ENCODE data around the gene GJA3. TPM values are rescaled to one million over a fixed set of nuclear protein-coding genes. Genes with fewer than 3 reads are reported as not detected.

The GJA3 gene
- total and polyA plus RNA-seq, 10 of the 15 experiments (the other 5 are each of a cell fraction or from before 2014, with no cell fraction given) = 0.03 to 0.11 (median 0.04) TPM; not detected in 5

GRCh38 chr13:20126541-20127261 lies 34.2 kb downstream of the GJA3 start:
- no peaks in the 10 kb centered on the region for H3K79me2 ChIP-seq (ENCODE audit: control insufficient read depth, insufficient read depth, low read length)
- no peak overlapping the region for H3K4me2 ChIP-seq (ENCODE audit: control insufficient read depth, insufficient read depth)
- no peaks in the 10 kb centered on the region for H4K20me1 ChIP-seq (ENCODE audit: control insufficient read depth, insufficient read depth)
- in situ Hi-C loops (cut with MboI) (no loop called here), intact Hi-C loops (cut with micrococcal nuclease; ENCODE audit: unreplicated experiment) (loop anchor here (5.0 kb wide), 1 partner anchor 36 kb away; the partner anchor contains the start of gene GJA3)
- ATAC-seq = no peak
- no peaks in the 10 kb centered on the region for H3K36me3 ChIP-seq (ENCODE audit: control insufficient read depth in 2 of 2, insufficient read depth in 2 of 2, low read length in 1 of 2)
- H2AFZ ChIP-seq (ENCODE audit: control insufficient read depth, low read depth, low read length) = no peak overlapping the region
- no peak for DNase-seq (ENCODE audit: low read depth, low spot score)
- no peak for FAIRE-seq
- no TSS peak for BruUV-seq (replicated peaks)
- ChIA-PET CTCF (interaction anchor here (0.5 to 1.9 kb wide), 4 partner anchors 98 to 265 kb away, joined by 3 to 10 read pairs (median 4); no protein-coding TSS in a partner anchor), SMC1A (ENCODE audit: uncharacterized antibody, unreplicated experiment) (no interaction called here), RAD21 (ENCODE audit: unreplicated experiment) (interaction anchor here (0.6 to 1.7 kb wide), 2 partner anchors 21 to 798 kb away, joined by 3 read pairs; no protein-coding TSS in a partner anchor), POLR2A (interaction anchor here (1.1 kb wide), 1 partner anchor 16 kb away, joined by 5 read pairs; no protein-coding TSS in a partner anchor)
- no peaks in the 10 kb centered on the region for H3K4me1 ChIP-seq (ENCODE audit: control insufficient read depth, insufficient read depth, low read length)
- WGBS (ENCODE audit: insufficient coverage, insufficient replicate concordance, low lambda C conversion rate, missing lambda C conversion rate) = 39% methylated on average over 15 of the region's 16 CpGs
- TF ChIP-seq IRF5 (IDR thresholded peaks at IDR 0.05; ENCODE audit: borderline replicate concordance) = no peak
- no peak for TF ChIP-seq TARDBP (IDR thresholded peaks at IDR 0.05; ENCODE audit: borderline replicate concordance)
- no peak for TF ChIP-seq MEF2B (IDR thresholded peaks at IDR 0.05; ENCODE audit: partially characterized antibody, poor library complexity, severe bottlenecking)
- no peak for TF ChIP-seq MTA2 (IDR thresholded peaks at IDR 0.05; ENCODE audit: low read depth)
- no peak for TF ChIP-seq STAT1 (conservative IDR thresholded peaks at IDR 0.05)
- TF ChIP-seq USF2 (IDR thresholded peaks at IDR 0.05; ENCODE audit: borderline replicate concordance, low read depth, low read length) = no peak
- TF ChIP-seq POLR2AphosphoS2 (IDR thresholded peaks at IDR 0.05; ENCODE audit: low read depth, low read length) = no peak
- TF ChIP-seq NFYA (IDR thresholded peaks at IDR 0.05; ENCODE audit: borderline replicate concordance, low read depth, low read length) = no peak
- TF ChIP-seq YY1 (IDR thresholded peaks at IDR 0.05; ENCODE audit: low read depth, low read length) = no peak
- TF ChIP-seq IRF3 (IDR thresholded peaks at IDR 0.05) = no peak
- no peak for TF ChIP-seq RUNX3 (IDR thresholded peaks at IDR 0.05; ENCODE audit: low read length)
- no peak overlapping the region for H3K27ac ChIP-seq (ENCODE audit: control insufficient read depth, insufficient read depth)
- no peak overlapping the region for H3K9ac ChIP-seq (ENCODE audit: control insufficient read depth, insufficient read depth, low read length)
- H3K4me3 ChIP-seq = no peak overlapping the region
- H3K27me3 ChIP-seq (replicated peaks in 1 of 2; ENCODE audit: control insufficient read depth in 2 of 2, insufficient read depth in 2 of 2, low read length in 1 of 2) = peaks cover 2 to 5% of the 10 kb centered on the region in 2 experiments; a peak in 2 of 4 replicates
- no peaks in the 10 kb centered on the region for H3K9me3 ChIP-seq (replicated peaks; ENCODE audit: control insufficient read depth, insufficient read depth, low read length)

Data from GM12878 (cell line).